IMR-90 (cell line): ENCODE results near the gene TEX48. TPM values are rescaled to one million over a fixed set of nuclear protein-coding genes. Genes with fewer than 3 reads are reported as not detected.
A peak's percentile ranks its signal among the peaks of the same experiment; 100 is the strongest.

Experiments
- ATAC-seq: fragments of 200-7000 bp; cut with Tn5 transposase; 2 replicates; pipeline ENCODE4 v1.9.1; 2020; ENCODE audit warnings: low read depth, mild to moderate bottlenecking, moderate library complexity
- BruUV-seq: library from RNA; stranded (reverse); fragments of 400-500 nt; replicated peaks from 2 replicates; lab custom pipeline; 2021; lab: Mats Ljungman, UMichigan
- CTCF ChIA-PET: fragments of 300-600 bp; formaldehyde crosslinking; extraction: SDS; loops from one replicate; lab custom pipeline; 2021; ENCODE audit warnings: antibody characterized with exemption; lab: Yijun Ruan, JAX
- POLR2A ChIA-PET: fragments of 300-600 bp; sonication (Branson Sonifier 250); formaldehyde crosslinking; loops from one replicate; lab custom pipeline; 2022; ENCODE audit warnings: antibody characterized with exemption; ENCODE audit not compliant: unreplicated experiment; lab: Charles Lee
- DNase-seq: peaks from one replicate; pipeline ENCODE4 v3.0.0; 2013
- H2AFZ ChIP-seq: replicated peaks from 2 replicates; pipeline ENCODE3; 2013; ENCODE audit warnings: low read length, mild to moderate bottlenecking; ENCODE audit not compliant: poor library complexity
- H2AK5ac ChIP-seq: 2 replicates; pipeline ENCODE4 v1.6.1; 2013; ENCODE audit warnings: low read depth, low read length, inconsistent platforms
- H2AK9ac ChIP-seq: replicated peaks from 2 replicates; pipeline ENCODE3; 2013; ENCODE audit warnings: mild to moderate bottlenecking, low read depth, low read length, moderate library complexity; ENCODE audit not compliant: poor library complexity
- H2BK120ac ChIP-seq: 2 replicates; pipeline ENCODE4 v1.6.1; 2013; ENCODE audit warnings: low read depth, low read length, inconsistent platforms
- H2BK15ac ChIP-seq: 3 replicates; pipeline ENCODE4 v1.6.1; 2013; ENCODE audit warnings: low read depth, low read length, inconsistent platforms
- H2BK20ac ChIP-seq: 2 replicates; pipeline ENCODE4 v1.6.1; 2013; ENCODE audit warnings: low read depth, mild to moderate bottlenecking, inconsistent platforms, low read length, moderate library complexity
- H2BK5ac ChIP-seq: 2 replicates; pipeline ENCODE4 v1.6.1; 2013; ENCODE audit warnings: mild to moderate bottlenecking, low read depth, low read length, inconsistent platforms; ENCODE audit not compliant: poor library complexity, severe bottlenecking
- H3K14ac ChIP-seq: replicated peaks from 2 replicates; pipeline ENCODE4 v1.6.1; 2013; ENCODE audit warnings: low read depth, low read length, inconsistent platforms
- H3K18ac ChIP-seq: 2 replicates; pipeline ENCODE4 v1.6.1; 2013; ENCODE audit warnings: low read depth, low read length, control low read depth
- H3K23ac ChIP-seq: 2 replicates; pipeline ENCODE4 v1.6.1; 2013; ENCODE audit warnings: low read depth, low read length, inconsistent platforms
- H3K27ac ChIP-seq: 2 replicates; pipeline ENCODE4 v1.5.1; 2013; ENCODE audit warnings: mild to moderate bottlenecking, control low read depth, low read length; ENCODE audit not compliant: insufficient read depth
- H3K27me3 ChIP-seq: 2 replicates; pipeline ENCODE4 v1.6.1; 2013; ENCODE audit warnings: low read length; ENCODE audit not compliant: control insufficient read depth, insufficient read depth
- H3K36me3 ChIP-seq: 2 replicates; pipeline ENCODE4 v1.6.1; 2013; ENCODE audit warnings: low read length, mixed read lengths; ENCODE audit not compliant: control insufficient read depth, insufficient read depth
- H3K4ac ChIP-seq: 2 replicates; pipeline ENCODE4 v1.6.1; 2013; ENCODE audit warnings: low read depth, low read length, inconsistent platforms
- H3K4me1 ChIP-seq: 2 replicates; pipeline ENCODE4 v1.6.1; 2013; ENCODE audit warnings: low read length, mixed read lengths; ENCODE audit not compliant: control insufficient read depth, insufficient read depth
- H3K4me2 ChIP-seq: 2 replicates; pipeline ENCODE4 v1.6.1; 2013; ENCODE audit warnings: low read depth, mild to moderate bottlenecking, control low read depth, low read length, moderate library complexity
- H3K4me3 ChIP-seq: 2 replicates; pipeline ENCODE4 v1.5.1; 2013; ENCODE audit warnings: low read depth, mild to moderate bottlenecking, control low read depth, low read length, moderate library complexity; ENCODE audit not compliant: insufficient read depth
- H3K56ac ChIP-seq: 2 replicates; pipeline ENCODE4 v1.6.1; 2013; ENCODE audit warnings: low read length, inconsistent platforms; ENCODE audit not compliant: insufficient read depth; ENCODE audit errors: extremely low read depth
- H3K79me1 ChIP-seq, 2 experiments: 2 replicates each; pipeline ENCODE4 v1.6.1; 2013; ENCODE audit warnings: low read length in 2 of 2, inconsistent platforms in 1 of 2, low read depth in 1 of 2
- H3K9ac ChIP-seq: 2 replicates; pipeline ENCODE4 v1.6.1; 2013; ENCODE audit warnings: low read depth, low read length, control low read depth
- H3K9me1 ChIP-seq: 2 replicates; pipeline ENCODE4 v1.6.1; 2013; ENCODE audit warnings: low read length, inconsistent platforms; ENCODE audit not compliant: insufficient read depth
- H3K9me3 ChIP-seq: 2 replicates; pipeline ENCODE4 v1.6.1; 2013; ENCODE audit warnings: low read length; ENCODE audit not compliant: control insufficient read depth, insufficient read depth
- H4K20me1 ChIP-seq: 2 replicates; pipeline ENCODE4 v1.6.1; 2013; ENCODE audit warnings: low read length, inconsistent platforms; ENCODE audit not compliant: insufficient read depth
- H4K5ac ChIP-seq: 2 replicates; pipeline ENCODE4 v1.6.1; 2013; ENCODE audit warnings: mild to moderate bottlenecking, low read depth, low read length, control low read depth
- H4K8ac ChIP-seq, 2 experiments: 2 replicates each; pipeline ENCODE4 v1.6.1; 2013; ENCODE audit warnings: low read depth in 2 of 2, low read length in 2 of 2, control low read depth in 1 of 2, inconsistent platforms in 1 of 2
- H4K91ac ChIP-seq: 2 replicates; pipeline ENCODE4 v1.6.1; 2013; ENCODE audit warnings: low read depth, low read length, inconsistent platforms; ENCODE audit not compliant: insufficient read depth
- FOS ChIP-seq: fragments of 150-350 bp; IDR thresholded peaks from 2 replicates; pipeline ENCODE4 v1.6.1; 2016; ENCODE audit warnings: low read depth, low read length
- RFX5 ChIP-seq: IDR thresholded peaks from 2 replicates; pipeline ENCODE4 v1.8.0; 2012; ENCODE audit warnings: low read depth, mild to moderate bottlenecking, low read length, moderate library complexity
- WGBS, 2 experiments: methylation state at CpG; one replicate each; pipeline versions ENCODE4 v1.1.5 to v1.1.7; 2013; ENCODE audit warnings: missing lambda C conversion rate in 2 of 2; ENCODE audit not compliant: insufficient read length in 1 of 2; ENCODE audit errors: extremely low coverage in 2 of 2; 5-methylcytosine and 5-hydroxymethylcytosine counted together
- dilution Hi-C: fragments of 300-500 bp; cut with HindIII; formaldehyde crosslinking; loops from one replicate; pipeline ENCODE4 v1.14.3; 2018; ENCODE audit warnings: low sequenced_read_pairs; ENCODE audit not compliant: unreplicated experiment
- in situ Hi-C: fragments of 300-500 bp; cut with MboI; formaldehyde crosslinking; loops from 3 replicates; pipeline ENCODE4 v1.14.3; 2019; ENCODE audit warnings: low sequenced_read_pairs, inconsistent platforms, mixed read lengths
- intact Hi-C: fragments of 100-400 bp; cut with micrococcal nuclease; formaldehyde crosslinking; loops from 2 replicates; pipeline ENCODE4 v1.10.0; 2022
- polyA plus RNA-seq, 3 experiments: library from polyadenylated mRNA; depleted of rRNA; stranded (reverse); fragments of >200 nt; gene quantifications; 2 replicates each; pipeline ENCODE4 v1.2.3, GENCODE V29; 2012; ENCODE audit warnings: low replicate concordance in 1 of 3
- total RNA-seq: library from RNA; depleted of rRNA; stranded (reverse); fragments of >200 nt; gene quantifications from 2 replicates; pipeline ENCODE4 v1.2.3, GENCODE V29; 2012

Gene TEX48
- total and polyA plus RNA-seq, 2 of the 4 experiments (the other 2 are of a cell fraction): not detected

- Histone ChIP-seq H2AFZ (no peak overlapping the region), H3K14ac (no peak overlapping the region), H3K4me2 (no peak overlapping the region), H4K5ac (no peak overlapping the region), H3K9me1 (peaks cover 9% of the 10 kb centered on the region; the same call in 1 of the 2 replicates), H3K23ac (no peak overlapping the region), H4K20me1 (no peaks in the 10 kb centered on the region), H3K9me3 (peaks cover 3% of the 10 kb centered on the region; the same call in 1 of the 2 replicates), H3K27me3 (peaks cover 7% of the 10 kb centered on the region), H4K8ac (no peak overlapping the region), H3K4me3 (no peak overlapping the region), H3K9ac (no peak overlapping the region), H4K91ac (no peak overlapping the region), H2AK5ac (no peak overlapping the region), H3K4ac (no peak overlapping the region), H3K4me1 (peaks cover 5% of the 10 kb centered on the region), H2BK15ac (no peak overlapping the region), H2BK20ac (no peak overlapping the region), H3K27ac (no peak overlapping the region), H3K36me3 (no peaks in the 10 kb centered on the region), H3K18ac (no peak overlapping the region), H3K79me1 (no peaks in the 10 kb centered on the region), H2BK120ac (no peak overlapping the region), H2AK9ac (no peak overlapping the region), H2BK5ac (no peak overlapping the region), H3K56ac (no peak overlapping the region)
- dilution Hi-C loops: no loop called here
- ATAC-seq (peak; percentile 50; the same call in 1 of the 2 replicates), DNase-seq (peak; percentile 62)
- in situ Hi-C loops: no loop called here
- WGBS, 2 experiments: no CpG with 5 or more reads among the region's 7 CpGs
- TF ChIP-seq FOS: peak; percentile 49; the same call in 1 of the 2 replicates
- no peak for TF ChIP-seq RFX5
- ChIA-PET CTCF (no interaction called here), POLR2A (no interaction called here)
- BruUV-seq: no TSS peak
- intact Hi-C loops: no loop called here
Observed at GRCh38 chr9:114696814-114697544, 15.0 kb upstream of the TEX48 start.
